Gastrocnemius medialis (tissue), 4 donors: Measurements from ENCODE around the gene MARVELD1. TPM values are rescaled to one million over a fixed set of nuclear protein-coding genes. Genes with fewer than 3 reads are reported as not detected.
A peak's percentile ranks its signal among the peaks of the same experiment; 100 is the strongest.

Experiments
- ATAC-seq, 2 donors: fragments of 150-250 bp; one replicate each; pipeline ENCODE4 v1.9.1; 2016
- DNase-seq, 2 donors: peaks; one replicate each; pipeline ENCODE4 v3.0.0-alpha.2; 2019
- H3K27ac ChIP-seq, 4 donors: fragments of 200-600 bp; sonication (generic); 1 replicate in 1 of 4; 2 replicates in 3 of 4; pipeline ENCODE4 v1.5.1; 2016 to 2018; ENCODE audit warnings: mild to moderate bottlenecking in 2 of 4, moderate library complexity in 1 of 4
- H3K27me3 ChIP-seq, 3 donors: fragments of 200-600 bp; sonication (generic) in 2 of 3; 1 replicate in 1 of 3; 2 replicates in 2 of 3; pipeline versions ENCODE4 v1.5.1 to v1.6.0; 2016 to 2019; ENCODE audit warnings: mild to moderate bottlenecking in 1 of 3, moderate library complexity in 1 of 3
- H3K36me3 ChIP-seq, 2 donors: fragments of 200-600 bp; sonication (generic) in 1 of 2; one replicate each; pipeline ENCODE4 v1.5.1; 2017 to 2018
- H3K4me1 ChIP-seq, 2 donors: fragments of 200-600 bp; sonication (generic) in 1 of 2; one replicate each; pipeline ENCODE4 v1.5.1; 2016 to 2017; ENCODE audit warnings: mild to moderate bottlenecking in 2 of 2
- H3K4me3 ChIP-seq, 4 donors: fragments of 200-600 bp; sonication (generic) in 3 of 4; 1 replicate in 1 of 4; 2 replicates in 3 of 4; pipeline ENCODE4 v1.5.1; 2016 to 2019; ENCODE audit warnings: mild to moderate bottlenecking in 2 of 4
- H3K9me3 ChIP-seq, 3 donors: fragments of 200-600 bp; sonication (generic) in 2 of 3; 1 replicate in 1 of 3; 2 replicates in 2 of 3; pipeline ENCODE4 v1.5.1; 2016 to 2019
- POLR2A ChIP-seq, 2 donors: fragments of 450-650 bp; IDR thresholded peaks; one replicate each; pipeline ENCODE4 v1.6.1; 2017; ENCODE audit warnings: antibody characterized with exemption in 2 of 2, mild to moderate bottlenecking in 2 of 2, moderate library complexity in 2 of 2
- in situ Hi-C, 4 donors: fragments of 200-750 bp; cut with MboI; loops; one replicate each; pipeline versions ENCODE4 v1.15.0 to v1.8.0; 2017; ENCODE audit warnings: low sequenced_read_pairs in 4 of 4
- intact Hi-C: fragments of 100-400 bp; cut with DNase I; formaldehyde crosslinking; loops from one replicate; pipeline ENCODE4 v1.15.1; 2023; ENCODE audit warnings: low total_unique reads
- total RNA-seq, 4 donors: library from RNA; depleted of rRNA; stranded (reverse); fragments of >200 nt; gene quantifications; one replicate each; pipeline versions ENCODE4 v1.1.0 to v1.2.3, GENCODE V29; 2016
- TF ChIP-seq, protein P1 (sequence below), 5 experiments: fragments of 450-650 bp in 3 of 5; fragments of 200-600 bp in 2 of 5; sonication (generic) in 2 of 5; IDR thresholded peaks in 4 of 5; conservative IDR thresholded peaks in 1 of 5; 1 replicate in 4 of 5; 2 replicates in 1 of 5; pipeline ENCODE4 v1.5.1; 2016 to 2019; ENCODE audit warnings: antibody characterized with exemption in 5 of 5, mild to moderate bottlenecking in 3 of 5, moderate library complexity in 3 of 5

Gene MARVELD1
- total RNA-seq, 4 donors from 2014 or later: 3.2 to 5.1 (median 3.9) TPM

DNA sequence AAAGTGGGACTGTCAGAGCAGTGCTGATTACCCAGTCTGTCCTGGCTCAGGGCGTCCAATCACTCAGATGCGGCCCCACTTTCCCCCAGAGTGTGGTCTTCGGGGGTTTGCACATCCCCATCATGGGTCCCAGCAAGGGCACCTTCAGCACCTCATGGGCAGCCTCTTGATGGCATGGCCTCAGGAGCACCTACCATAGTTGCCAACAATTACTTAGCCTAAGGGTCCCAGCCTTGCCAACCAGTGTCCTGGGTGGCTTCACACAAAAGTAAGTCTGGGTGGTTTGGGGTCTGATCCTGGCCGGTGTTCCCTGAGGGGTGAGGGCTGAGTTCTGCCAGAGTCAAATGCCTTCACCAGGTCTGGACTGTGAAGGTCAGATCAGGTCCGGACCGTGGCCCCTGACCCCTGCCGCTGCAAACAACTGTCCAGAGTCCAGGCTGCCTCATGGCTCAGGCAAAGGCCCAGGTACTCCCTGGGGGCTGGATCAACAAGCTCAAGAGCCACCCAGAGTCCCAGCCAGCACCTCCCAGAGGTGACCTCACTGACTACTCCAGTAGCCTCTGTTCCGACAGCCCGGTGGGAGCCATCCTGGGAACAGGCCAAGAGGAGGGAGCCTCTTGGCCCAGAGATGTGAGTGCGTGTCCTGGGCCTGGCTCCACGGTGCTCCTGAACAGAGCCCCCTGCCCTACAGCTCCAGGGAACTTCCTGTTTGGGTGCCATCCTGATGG is 6.2 kb upstream of the MARVELD1 start:
- DNase-seq: no peak
- TF ChIP-seq POLR2A (IDR thresholded peaks at IDR 0.05): no peak
- TF ChIP-seq, protein P1, sequence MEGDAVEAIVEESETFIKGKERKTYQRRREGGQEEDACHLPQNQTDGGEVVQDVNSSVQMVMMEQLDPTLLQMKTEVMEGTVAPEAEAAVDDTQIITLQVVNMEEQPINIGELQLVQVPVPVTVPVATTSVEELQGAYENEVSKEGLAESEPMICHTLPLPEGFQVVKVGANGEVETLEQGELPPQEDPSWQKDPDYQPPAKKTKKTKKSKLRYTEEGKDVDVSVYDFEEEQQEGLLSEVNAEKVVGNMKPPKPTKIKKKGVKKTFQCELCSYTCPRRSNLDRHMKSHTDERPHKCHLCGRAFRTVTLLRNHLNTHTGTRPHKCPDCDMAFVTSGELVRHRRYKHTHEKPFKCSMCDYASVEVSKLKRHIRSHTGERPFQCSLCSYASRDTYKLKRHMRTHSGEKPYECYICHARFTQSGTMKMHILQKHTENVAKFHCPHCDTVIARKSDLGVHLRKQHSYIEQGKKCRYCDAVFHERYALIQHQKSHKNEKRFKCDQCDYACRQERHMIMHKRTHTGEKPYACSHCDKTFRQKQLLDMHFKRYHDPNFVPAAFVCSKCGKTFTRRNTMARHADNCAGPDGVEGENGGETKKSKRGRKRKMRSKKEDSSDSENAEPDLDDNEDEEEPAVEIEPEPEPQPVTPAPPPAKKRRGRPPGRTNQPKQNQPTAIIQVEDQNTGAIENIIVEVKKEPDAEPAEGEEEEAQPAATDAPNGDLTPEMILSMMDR (IDR thresholded peaks at IDR 0.05 in 4 of 5, conservative IDR thresholded peaks at IDR 0.05 in 1 of 5): no peak
- in situ Hi-C loops: no loop called here
- no peaks in the 10 kb centered on the region for H3K36me3 ChIP-seq
- no peak overlapping the region for H3K27ac ChIP-seq
- intact Hi-C loops: no loop called here
- no peaks in the 10 kb centered on the region for H3K4me1 ChIP-seq
- no peak overlapping the region for H3K4me3 ChIP-seq
- ATAC-seq: no peak
- no peaks in the 10 kb centered on the region for H3K9me3 ChIP-seq
- no peaks in the 10 kb centered on the region for H3K27me3 ChIP-seq

DNA sequence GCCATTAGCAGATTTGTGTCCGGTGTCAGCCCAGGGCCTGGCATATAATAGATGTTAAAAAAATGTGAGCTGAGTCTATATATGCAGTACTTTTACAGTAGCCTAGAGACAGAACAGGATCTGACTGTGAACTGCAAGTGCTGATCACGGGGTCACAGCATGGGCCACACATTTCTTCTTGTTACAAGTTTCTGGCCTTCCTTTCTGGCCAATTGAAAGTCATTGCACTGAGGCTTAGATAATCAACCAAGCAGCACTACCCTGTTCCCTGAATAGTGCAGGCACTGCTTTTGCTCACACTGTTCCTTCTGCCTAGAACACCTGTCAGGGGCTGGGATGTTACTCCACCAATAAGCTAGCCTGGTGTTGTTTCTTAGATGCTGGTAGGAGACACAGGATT is 5.4 kb upstream of the MARVELD1 start:
- Histone ChIP-seq H3K36me3 (no peaks in the 10 kb centered on the region), H3K4me3 (no peak overlapping the region), H3K27me3 (peaks cover 0 to 3% (median 0%) of the 10 kb centered on the region in 3 donors), H3K27ac (no peak overlapping the region), H3K9me3 (no peaks in the 10 kb centered on the region), H3K4me1 (peaks cover 4% of the 10 kb centered on the region in 2 donors)
- DNase-seq (no peak), ATAC-seq (no peak)
- no peak for TF ChIP-seq POLR2A (IDR thresholded peaks at IDR 0.05)
- TF ChIP-seq, protein P1 (IDR thresholded peaks at IDR 0.05 in 4 of 5, conservative IDR thresholded peaks at IDR 0.05 in 1 of 5): no peak
- in situ Hi-C loops (no loop called here), intact Hi-C loops (no loop called here)

DNA sequence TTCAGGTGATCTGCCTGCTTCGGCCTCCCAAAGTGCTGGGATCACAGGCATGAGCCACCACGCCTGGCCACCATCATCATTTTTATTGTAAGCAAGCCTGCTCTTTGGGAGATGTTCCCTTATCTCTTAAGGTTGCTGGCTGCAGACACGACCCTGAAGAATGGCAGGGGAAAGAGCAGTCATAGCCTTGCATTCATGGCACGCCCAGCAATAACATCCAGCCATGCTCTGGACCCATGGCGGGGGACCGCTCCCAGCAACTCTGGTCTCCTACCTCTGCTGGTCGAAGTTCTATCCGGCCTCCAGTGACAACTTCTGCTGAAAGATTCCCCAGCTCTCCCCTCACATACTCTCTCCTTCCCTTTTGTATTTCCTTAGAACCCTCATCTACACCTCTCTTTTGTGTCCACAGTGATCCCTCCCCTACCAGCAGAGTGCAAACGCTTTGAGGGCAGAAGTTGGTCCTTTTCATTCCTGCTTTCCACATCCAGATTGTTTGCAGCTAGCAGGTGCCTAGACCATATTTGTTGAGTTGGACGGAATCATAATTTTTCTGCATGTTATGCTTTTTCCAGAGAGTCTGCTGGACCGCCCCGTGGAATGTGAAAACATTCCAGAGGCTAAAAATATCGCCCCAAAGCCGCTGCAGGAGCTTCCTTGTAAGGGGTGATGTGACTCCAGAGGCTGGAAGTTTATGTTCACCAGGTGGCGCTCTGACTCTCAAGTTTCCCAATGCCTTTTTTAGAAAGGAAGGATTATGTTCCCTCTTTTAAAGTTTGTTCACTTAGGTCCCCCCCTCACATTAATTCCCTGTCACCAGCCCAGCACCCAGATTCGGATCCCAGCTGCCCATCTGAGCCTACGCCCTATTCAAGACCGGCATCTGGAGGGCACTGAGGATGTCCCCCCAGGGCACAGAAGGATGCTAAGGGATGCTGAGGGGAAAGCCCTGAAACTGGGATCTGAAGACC is 4.3 kb upstream of the MARVELD1 start:
- peaks cover 0 to 7% (median 0%) of the 10 kb centered on the region in 3 donors for H3K27me3 ChIP-seq
- TF ChIP-seq, protein P1 (IDR thresholded peaks at IDR 0.05 in 4 of 5, conservative IDR thresholded peaks at IDR 0.05 in 1 of 5): peak; percentile 17 to 64 (median 54)
- no peak for TF ChIP-seq POLR2A (IDR thresholded peaks at IDR 0.05)
- peak in 1 of 2 donors; percentile 51 for DNase-seq
- in situ Hi-C loops: no loop called here
- no peak for ATAC-seq
- H3K27ac ChIP-seq: no peak overlapping the region
- peaks cover 5 to 9% of the 10 kb centered on the region in 2 donors for H3K4me1 ChIP-seq
- no peaks in the 10 kb centered on the region for H3K9me3 ChIP-seq
- no peak overlapping the region for H3K4me3 ChIP-seq
- no peaks in the 10 kb centered on the region for H3K36me3 ChIP-seq
- intact Hi-C loops: loop anchor here (1.0 kb wide), 1 partner anchor 22 kb away; no protein-coding TSS in a partner anchor

- Histone ChIP-seq H3K4me1 (peaks cover 9 to 11% of the 10 kb centered on the region in 2 donors), H3K36me3 (no peaks in the 10 kb centered on the region), H3K27ac (peak overlapping the region in 2 of 4 donors; percentile 33 to 78), H3K4me3 (no peak overlapping the region), H3K9me3 (no peaks in the 10 kb centered on the region), H3K27me3 (peaks cover 6 to 13% (median 7%) of the 10 kb centered on the region in 3 donors)
- intact Hi-C loops: loop anchor here (5.0 kb wide), 1 partner anchor 35 kb away; no protein-coding TSS in a partner anchor
- DNase-seq: no peak
- TF ChIP-seq POLR2A (IDR thresholded peaks at IDR 0.05): no peak
- TF ChIP-seq, protein P1 (IDR thresholded peaks at IDR 0.05 in 4 of 5, conservative IDR thresholded peaks at IDR 0.05 in 1 of 5): no peak
- no peak for ATAC-seq
- in situ Hi-C loops: no loop called here
These were observed 1.6 kb upstream of the MARVELD1 start for GRCh38 chr10:97711640-97712572.
